Vagina (tissue), 2 donors: Measurements from ENCODE around the gene OARD1. TPM values are rescaled to one million over a fixed set of nuclear protein-coding genes. Genes with fewer than 3 reads are reported as not detected.

ENCODE experiments used
- DNase-seq, 2 donors: peaks; one replicate each; pipeline ENCODE4 v3.0.0-alpha.2; 2017; ENCODE audit errors: extremely low spot score in 2 of 2
- H3K27ac ChIP-seq: fragments of 200-600 bp; sonication (generic); one replicate; pipeline ENCODE4 v1.5.1; 2019
- H3K27me3 ChIP-seq: fragments of 200-600 bp; sonication (generic); one replicate; pipeline ENCODE4 v1.5.1; 2019
- H3K36me3 ChIP-seq, 2 donors: fragments of 200-600 bp; sonication (generic); one replicate each; pipeline ENCODE4 v1.5.1; 2017 to 2019
- H3K4me1 ChIP-seq: fragments of 200-600 bp; sonication (generic); one replicate; pipeline ENCODE4 v1.5.1; 2019
- H3K4me3 ChIP-seq, 2 donors: fragments of 200-600 bp; sonication (generic); 1 replicate in 1 of 2; 2 replicates in 1 of 2; pipeline ENCODE4 v1.5.1; 2016 to 2019
- H3K9me3 ChIP-seq: fragments of 200-600 bp; sonication (generic); one replicate; pipeline ENCODE4 v1.5.1; 2019
- CTCF ChIP-seq, 3 experiments: fragments of 450-650 bp in 2 of 3; fragments of 200-600 bp in 1 of 3; sonication (generic) in 1 of 3; IDR thresholded peaks; one replicate each; pipeline ENCODE4 v1.5.1; 2017 to 2019; ENCODE audit warnings: antibody characterized with exemption in 3 of 3, mild to moderate bottlenecking in 2 of 3, moderate library complexity in 2 of 3
- POLR2A ChIP-seq, 2 donors: fragments of 450-650 bp; IDR thresholded peaks; one replicate each; pipeline ENCODE4 v1.6.1; 2017; ENCODE audit warnings: antibody characterized with exemption in 2 of 2, mild to moderate bottlenecking in 2 of 2, moderate library complexity in 2 of 2
- POLR2AphosphoS5 ChIP-seq, 2 donors: sonication (generic); formaldehyde crosslinking; IDR thresholded peaks; one replicate each; pipeline ENCODE4 v1.9.0; 2017; ENCODE audit warnings: antibody characterized with exemption in 2 of 2, mild to moderate bottlenecking in 2 of 2, low read depth in 1 of 2; ENCODE audit not compliant: insufficient read depth in 1 of 2
- intact Hi-C: fragments of 100-400 bp; cut with DNase I; formaldehyde crosslinking; loops from one replicate; pipeline ENCODE4 v1.15.1; 2023
- total RNA-seq: library from RNA; depleted of rRNA; stranded (reverse); fragments of >200 nt; gene quantifications from one replicate; pipeline ENCODE4 v1.2.3, GENCODE V29; 2016

OARD1 gene
- total RNA-seq, 1 donor from 2014 or later, result 14.7 TPM

GRCh38 chr6:41046084-41046483, 26.1 kb downstream of the OARD1 start:
- intact Hi-C loops, result no loop called here
- Histone ChIP-seq H3K4me1 (no peaks in the 10 kb centered on the region), H3K27ac (no peak overlapping the region), H3K4me3 (no peak overlapping the region), H3K36me3 (no peaks in the 10 kb centered on the region), H3K9me3 (no peaks in the 10 kb centered on the region), H3K27me3 (no peaks in the 10 kb centered on the region)
- DNase-seq, result no peak
- TF ChIP-seq CTCF (IDR thresholded peaks at IDR 0.05), result no peak

- intact Hi-C loops, result no loop called here
- no peaks in the 10 kb centered on the region for H3K4me1 ChIP-seq
- H3K27me3 ChIP-seq, result no peaks in the 10 kb centered on the region
- H3K36me3 ChIP-seq, result no peaks in the 10 kb centered on the region
- no peaks in the 10 kb centered on the region for H3K9me3 ChIP-seq
- DNase-seq, result no peak
- H3K4me3 ChIP-seq, result no peak overlapping the region
- no peak overlapping the region for H3K27ac ChIP-seq
- no peak for TF ChIP-seq CTCF (IDR thresholded peaks at IDR 0.05)
- TF ChIP-seq POLR2AphosphoS5 (IDR thresholded peaks at IDR 0.05; ENCODE audit: insufficient read depth in 1 of 2, low read depth in 1 of 2), result no peak
- no peak for TF ChIP-seq POLR2A (IDR thresholded peaks at IDR 0.05)
These were observed 26.5 kb downstream of the OARD1 start for GRCh38 chr6:41045664-41046063.

GRCh38 chr6:41043151-41043550, 29.0 kb downstream of the OARD1 start:
- no peak for TF ChIP-seq CTCF (IDR thresholded peaks at IDR 0.05)
- TF ChIP-seq POLR2A (IDR thresholded peaks at IDR 0.05), result no peak
- no peak for TF ChIP-seq POLR2AphosphoS5 (IDR thresholded peaks at IDR 0.05; ENCODE audit: insufficient read depth in 1 of 2, low read depth in 1 of 2)
- Histone ChIP-seq H3K4me3 (no peak overlapping the region), H3K27ac (no peak overlapping the region), H3K9me3 (no peaks in the 10 kb centered on the region), H3K27me3 (no peaks in the 10 kb centered on the region), H3K36me3 (no peaks in the 10 kb centered on the region), H3K4me1 (no peaks in the 10 kb centered on the region)
- DNase-seq, result no peak
- intact Hi-C loops, result no loop called here

GRCh38 chr6:41042226-41043055, 29.7 kb downstream of the OARD1 start, which contains the start of gene TSPO2:
Gene TSPO2, plus strand, starts transcription at chr6:41042467. Its CDS starts 519 bp downstream, at chr6:41042986.
- Histone ChIP-seq H3K4me3 (no peak within 1 kb of the TSS), H3K27ac (no peak within 1 kb of the TSS), H3K9me3 (no peaks in the 10 kb centered on the region), H3K36me3 (no peaks in the 10 kb centered on the region), H3K4me1 (no peaks in the 10 kb centered on the region), H3K27me3 (no peaks in the 10 kb centered on the region)
- intact Hi-C loops, result no loop called here
- no peak for DNase-seq
- TF ChIP-seq CTCF (IDR thresholded peaks at IDR 0.05) (no peak), POLR2AphosphoS5 (IDR thresholded peaks at IDR 0.05; ENCODE audit: insufficient read depth in 1 of 2, low read depth in 1 of 2) (no peak), POLR2A (IDR thresholded peaks at IDR 0.05) (no peak)

- intact Hi-C loops, result no loop called here
- Histone ChIP-seq H3K4me1 (no peaks in the 10 kb centered on the region), H3K9me3 (no peaks in the 10 kb centered on the region), H3K27ac (no peak overlapping the region), H3K36me3 (no peaks in the 10 kb centered on the region), H3K27me3 (no peaks in the 10 kb centered on the region), H3K4me3 (no peak overlapping the region)
- no peak for DNase-seq
- TF ChIP-seq POLR2AphosphoS5 (IDR thresholded peaks at IDR 0.05; ENCODE audit: insufficient read depth in 1 of 2, low read depth in 1 of 2) (no peak), CTCF (IDR thresholded peaks at IDR 0.05) (no peak), POLR2A (IDR thresholded peaks at IDR 0.05) (no peak)
These were observed 31.1 kb downstream of the OARD1 start for GRCh38 chr6:41040940-41041536.
